K562 (cell line): Measurements from ENCODE around the gene ME3. TPM values are rescaled to one million over a fixed set of nuclear protein-coding genes. Genes with fewer than 3 reads are reported as not detected.

Source experiments
- ATAC-seq: fragments of 200-7000 bp; cut with Tn5 transposase; 3 replicates; pipeline ENCODE4 v1.9.1; 2020; ENCODE audit warnings: moderate library complexity
- BruUV-seq: library from RNA; stranded (reverse); fragments of 400-500 nt; replicated peaks from 2 replicates; lab custom pipeline; 2021; lab: Mats Ljungman, UMichigan
- CTCF ChIA-PET: fragments of 300-600 bp; formaldehyde crosslinking; extraction: SDS; loops from one replicate; lab custom pipeline; 2021; ENCODE audit warnings: low intra/inter-chr PET ratio; lab: Yijun Ruan, JAX
- POLR2A ChIA-PET: fragments of 300-600, 350-650 bp; sonication (Branson Sonifier 250); formaldehyde crosslinking; extraction: SDS; loops from one replicate; lab custom pipeline; 2021; ENCODE audit warnings: antibody characterized with exemption, inconsistent platforms; lab: Yijun Ruan, JAX
- DNase-seq, 4 experiments: peaks; one replicate each; pipeline versions ENCODE4 v3.0.0 to v3.0.0-alpha.2; 2011 to 2018; ENCODE audit warnings: low spot score in 3 of 4, mixed read lengths in 3 of 4; ENCODE audit errors: extremely low read depth in 1 of 4
- FAIRE-seq: peaks from 2 replicates; lab custom pipeline; 2011; peaks lifted over from hg19 to GRCh38; lab: Jason Lieb, UNC
- H2AFZ ChIP-seq: 2 replicates; pipeline ENCODE4 v1.6.0; 2011; ENCODE audit warnings: low read depth, low read length, control low read depth, inconsistent platforms
- H3K27ac ChIP-seq: fragments of 200-600 bp; 3 replicates; pipeline ENCODE4 v1.8.0; 2011; ENCODE audit warnings: low read depth, mild to moderate bottlenecking, control low read depth, inconsistent platforms, low read length, moderate library complexity, mixed read lengths; ENCODE audit errors: extremely low read depth
- H3K27me3 ChIP-seq, 2 experiments: fragments of 300-600 bp in 1 of 2; 2 replicates in 1 of 2; 3 replicates in 1 of 2; pipeline versions ENCODE4 v1.6.0 to v1.8.0; 2011; ENCODE audit warnings: inconsistent platforms in 2 of 2, low read length in 2 of 2, mild to moderate bottlenecking in 1 of 2, mixed read lengths in 1 of 2, moderate library complexity in 1 of 2; ENCODE audit not compliant: control insufficient read depth in 2 of 2, insufficient read depth in 2 of 2
- H3K36me3 ChIP-seq: fragments of 300-600 bp; 3 replicates; pipeline ENCODE4 v1.8.0; 2011; ENCODE audit warnings: mild to moderate bottlenecking, low read length, inconsistent platforms; ENCODE audit not compliant: control insufficient read depth, insufficient read depth
- H3K4me1 ChIP-seq, 2 experiments: fragments of 200-600 bp in 1 of 2; replicated peaks in 1 of 2; 2 replicates in 1 of 2; 3 replicates in 1 of 2; pipeline versions ENCODE4 v1.5.1 to v1.8.0; 2011; ENCODE audit warnings: inconsistent platforms in 2 of 2, low read length in 2 of 2, mild to moderate bottlenecking in 1 of 2, mixed read lengths in 1 of 2, moderate library complexity in 1 of 2; ENCODE audit not compliant: control insufficient read depth in 2 of 2, insufficient read depth in 2 of 2
- H3K4me2 ChIP-seq: 2 replicates; pipeline ENCODE4 v1.6.1; 2011; ENCODE audit warnings: low read length, control low read depth, inconsistent platforms, mixed read lengths; ENCODE audit not compliant: insufficient read depth
- H3K4me3 ChIP-seq: fragments of 200-600 bp; sonication (generic), shearing (Covaris generic); 2 replicates; pipeline ENCODE4 v1.5.1; 2016; ENCODE audit warnings: control low read depth, inconsistent platforms
- H3K79me2 ChIP-seq: fragments of 200-600 bp; 3 replicates; pipeline ENCODE4 v1.8.0; 2011; ENCODE audit warnings: low read length, inconsistent platforms; ENCODE audit not compliant: control insufficient read depth, insufficient read depth
- H3K9ac ChIP-seq, 2 experiments: 2 replicates each; pipeline versions ENCODE4 v1.6.0 to v1.6.1; 2011; ENCODE audit warnings: low read depth in 2 of 2, low read length in 2 of 2, control low read depth in 1 of 2, inconsistent platforms in 1 of 2, mild to moderate bottlenecking in 1 of 2, mixed read lengths in 1 of 2; ENCODE audit not compliant: insufficient read depth in 1 of 2
- H3K9me1 ChIP-seq: one replicate; pipeline ENCODE4 v1.6.0; 2011; ENCODE audit warnings: inconsistent platforms, mild to moderate bottlenecking, low read length, moderate library complexity; ENCODE audit not compliant: control insufficient read depth, insufficient read depth
- H3K9me3 ChIP-seq: replicated peaks from 2 replicates; pipeline ENCODE4 v1.5.1; 2011; ENCODE audit warnings: low read depth, low read length, inconsistent platforms; ENCODE audit not compliant: control insufficient read depth, insufficient read depth
- H4K20me1 ChIP-seq: replicated peaks from 2 replicates; pipeline ENCODE4 v1.6.1; 2011; ENCODE audit warnings: low read length, inconsistent platforms, mixed read lengths; ENCODE audit not compliant: control insufficient read depth, insufficient read depth
- CCNT2 ChIP-seq: IDR thresholded peaks from 2 replicates; pipeline ENCODE4 v1.6.1; 2011; ENCODE audit warnings: borderline replicate concordance, low read depth, mild to moderate bottlenecking, moderate library complexity, mixed read lengths, low read length; ENCODE audit not compliant: insufficient read length; ENCODE audit errors: extremely low read depth
- CHD4 ChIP-seq: fragments of 200-600 bp; sonication (generic); IDR thresholded peaks from 3 replicates; pipeline ENCODE4 v1.6.1; 2012; ENCODE audit warnings: low read depth, mild to moderate bottlenecking, mixed read lengths, low read length, inconsistent platforms; ENCODE audit not compliant: insufficient read depth, insufficient replicate concordance, poor library complexity, severe bottlenecking
- GABPB1 ChIP-seq: sonication (generic); formaldehyde crosslinking; IDR thresholded peaks from 2 replicates; pipeline ENCODE4 v1.8.0; 2022; ENCODE audit warnings: mild to moderate bottlenecking, missing genetic modification reagents
- HEY1 ChIP-seq: fragments of 250-450 bp; sonication (Bioruptor Pico); IDR thresholded peaks from 2 replicates; pipeline ENCODE4 v1.5.0; 2020; ENCODE audit warnings: mild to moderate bottlenecking, moderate library complexity, borderline replicate concordance
- PHF21A ChIP-seq: fragments of 450-650 bp; IDR thresholded peaks from 2 replicates; pipeline ENCODE4 v1.6.1; 2017; ENCODE audit warnings: low read depth, borderline replicate concordance
- SREBF1 ChIP-seq: fragments of 150-350 bp; IDR thresholded peaks from 2 replicates; pipeline ENCODE4 v1.6.1; 2014; ENCODE audit warnings: antibody characterized with exemption, low read depth, low read length, borderline replicate concordance
- ZNF217 ChIP-seq: sonication (generic); formaldehyde crosslinking; IDR thresholded peaks from 2 replicates; pipeline ENCODE4 v1.8.0; 2022; ENCODE audit warnings: mild to moderate bottlenecking, missing genetic modification reagents
- whole genome bisulfite sequencing: fragments of 100-300 bp; shearing (Covaris generic); methylation state at CpG from one replicate; pipeline ENCODE4 v1.1.6; 2016; ENCODE audit warnings: low coverage, mixed read lengths; ENCODE audit not compliant: insufficient coverage; ENCODE audit errors: missing lambda C conversion rate; 5-methylcytosine and 5-hydroxymethylcytosine counted together
- in situ Hi-C: fragments of 300-500 bp; cut with MboI; formaldehyde crosslinking; loops from 4 replicates; pipeline ENCODE4 v1.15.0; 2018; ENCODE audit warnings: inconsistent platforms, mixed read lengths
- intact Hi-C: fragments of 100-400 bp; cut with micrococcal nuclease; formaldehyde crosslinking; loops from 2 replicates; pipeline ENCODE4 v1.14.2; 2022
- polyA plus RNA-seq, 8 experiments: library from polyadenylated mRNA; depleted of rRNA in 4 of 8; stranded (reverse) in 5 of 8; unstranded in 3 of 8; fragments of >200 nt; fragmentation: Nextera tagmentation in 2 of 8; fragmentation: Illumina TruSeq in 1 of 8; extraction: Ambion mirVana in 2 of 8; extraction: Trizol in 1 of 8; gene quantifications; 2 replicates each; pipeline versions ENCODE4 v1.2.1 to v1.2.3, GENCODE V29; 2011 to 2014; ENCODE audit warnings: inconsistent platforms in 1 of 8, missing spikeins in 1 of 8
- total RNA-seq, 7 experiments: library from RNA; depleted of rRNA in 6 of 7; stranded (reverse); fragments of >200 nt in 6 of 7; fragmentation: Illumina TruSeq in 2 of 7; extraction: Trizol in 2 of 7; gene quantifications; 2 replicates each; pipeline versions ENCODE4 v1.2.1 to v1.2.3, GENCODE V29; 2011 to 2021; ENCODE audit warnings: low replicate concordance in 1 of 7

ME3 gene
- total and polyA plus RNA-seq, 9 of the 15 experiments (the other 6 are each of a cell fraction or from before 2014, with no cell fraction given) = not detected

GRCh38 chr11:86588566-86589090 is 83.8 kb downstream of the ME3 start:
- H3K9ac ChIP-seq = no peak overlapping the region
- no TSS peak for BruUV-seq
- WGBS = 11% methylated on average over 2 of the region's 2 CpGs
- no peaks in the 10 kb centered on the region for H3K9me3 ChIP-seq
- ChIA-PET POLR2A (no interaction called here), CTCF (interaction anchor here (0.5 kb wide), 1 partner anchor 820 kb away, joined by 3 read pairs; no protein-coding TSS in a partner anchor)
- no peak overlapping the region for H3K4me3 ChIP-seq
- DNase-seq (no peak), FAIRE-seq (no peak), ATAC-seq (no peak)
- H3K27me3 ChIP-seq = peaks cover 0 to 5% of the 10 kb centered on the region in 2 experiments; a peak in 1 of 5 replicates
- H3K27ac ChIP-seq = no peak overlapping the region
- no peaks in the 10 kb centered on the region for H3K9me1 ChIP-seq
- H3K36me3 ChIP-seq = no peaks in the 10 kb centered on the region
- intact Hi-C loops = no loop called here
- 0 out of 2 replicates have a peak, but pooled peaks cover 3% of the 10 kb centered on the region for H4K20me1 ChIP-seq
- H3K4me1 ChIP-seq = peaks cover 2 to 11% of the 10 kb centered on the region in 2 experiments; a peak in 3 of 5 replicates
- in situ Hi-C loops = no loop called here
- H3K79me2 ChIP-seq = no peaks in the 10 kb centered on the region
- no peak overlapping the region for H2AFZ ChIP-seq
- TF ChIP-seq HEY1 (CRISPR knock-in tag) (no peak), SREBF1 (no peak), GABPB1 (CRISPR knock-in tag) (no peak), CHD4 (no peak), CCNT2 (no peak), ZNF217 (CRISPR knock-in tag) (no peak), PHF21A (no peak)
- no peak overlapping the region for H3K4me2 ChIP-seq
